ENCODE measurements around the gene TCEAL3. TPM values are rescaled to one million over a fixed set of nuclear protein-coding genes. Genes with fewer than 3 reads are reported as not detected.

Gene TCEAL3
- total RNA-seq, 1 donor from 2014 or later: 12.3 TPM

- no peak overlapping the region for H3K27ac Mint-ChIP-seq
- no peaks in the 10 kb centered on the region for H3K4me1 ChIP-seq
- no peak overlapping the region for H3K27ac ChIP-seq
- peaks cover 15% of the 10 kb centered on the region for H3K27me3 ChIP-seq
- no peaks in the 10 kb centered on the region for H3K9me3 Mint-ChIP-seq
- H3K4me2 ChIP-seq: peak overlapping the region; percentile 79
- peak overlapping the region; percentile 87 for H3K4me3 Mint-ChIP-seq
- peak; percentile 11 for DNase-seq (ENCODE audit: low spot score)
- H3K4me1 Mint-ChIP-seq: peaks cover 7% of the 10 kb centered on the region
- H3K27me3 Mint-ChIP-seq (ENCODE audit: insufficient read depth, low read depth): no peaks in the 10 kb centered on the region
- H3F3A ChIP-seq (ENCODE audit: low read depth): no peaks in the 10 kb centered on the region
- H3K79me2 ChIP-seq (ENCODE audit: low read depth): no peaks in the 10 kb centered on the region
- TF ChIP-seq EZH2phosphoT487 (IDR thresholded peaks at IDR 0.05): no peak
- no peak for TF ChIP-seq CTCF (IDR thresholded peaks at IDR 0.05)
- no peak for TF ChIP-seq EZH2 (IDR thresholded peaks at IDR 0.05)
- H3K9me3 ChIP-seq (ENCODE audit: low read depth): no peaks in the 10 kb centered on the region
- no peaks in the 10 kb centered on the region for H4K20me1 ChIP-seq (ENCODE audit: low read depth)
- H3K36me3 ChIP-seq: no peaks in the 10 kb centered on the region
- peak overlapping the region; percentile 38 for H2AFZ ChIP-seq (replicated peaks)
- peak overlapping the region; percentile 34 for H3K9ac ChIP-seq
- peaks cover 4% of the 10 kb centered on the region for H3K36me3 Mint-ChIP-seq
- peak overlapping the region; percentile 68 for H3K4me3 ChIP-seq
Measured at GRCh38 chrX:103608306-103608963, 672 bp downstream of the TCEAL3 start.

DNA sequence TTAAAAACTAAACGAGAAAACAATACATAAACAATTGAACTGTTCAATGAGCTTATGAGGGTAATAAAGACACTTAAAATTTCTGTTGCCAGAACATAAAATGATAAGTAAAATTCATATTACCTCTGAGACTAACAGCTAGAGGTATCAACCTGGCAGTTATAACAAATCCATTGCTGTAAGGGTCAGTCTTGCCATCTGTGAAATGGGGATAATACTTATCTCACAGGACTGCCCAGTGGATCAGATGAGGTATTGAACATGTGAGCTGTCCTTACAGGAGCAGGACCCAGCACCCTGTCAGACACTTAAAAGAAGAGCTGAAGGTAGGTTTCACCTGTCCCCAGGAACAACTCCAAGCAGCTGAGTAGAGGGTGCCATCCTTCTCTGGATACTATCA is 2.5 kb downstream of the TCEAL3 start:
- Mint-ChIP-seq H3K4me1 (peaks cover 7% of the 10 kb centered on the region), H3K27me3 (ENCODE audit: insufficient read depth, low read depth) (peaks cover 3% of the 10 kb centered on the region), H3K4me3 (peak overlapping the region; percentile 2), H3K36me3 (peaks cover 4% of the 10 kb centered on the region), H3K9me3 (no peaks in the 10 kb centered on the region), H3K27ac (no peak overlapping the region)
- Histone ChIP-seq H3K4me2 (no peak overlapping the region), H3K9me3 (ENCODE audit: low read depth) (no peaks in the 10 kb centered on the region), H3K9ac (no peak overlapping the region), H3K4me3 (no peak overlapping the region), H3K36me3 (no peaks in the 10 kb centered on the region), H3F3A (ENCODE audit: low read depth) (no peaks in the 10 kb centered on the region), H3K27ac (no peak overlapping the region), H3K27me3 (peaks cover 15% of the 10 kb centered on the region), H4K20me1 (ENCODE audit: low read depth) (no peaks in the 10 kb centered on the region), H2AFZ (replicated peaks) (no peak overlapping the region), H3K4me1 (no peaks in the 10 kb centered on the region), H3K79me2 (ENCODE audit: low read depth) (no peaks in the 10 kb centered on the region)
- TF ChIP-seq EZH2phosphoT487 (IDR thresholded peaks at IDR 0.05): no peak
- TF ChIP-seq CTCF (IDR thresholded peaks at IDR 0.05): no peak
- TF ChIP-seq EZH2 (IDR thresholded peaks at IDR 0.05): no peak
- no peak for DNase-seq (ENCODE audit: low spot score)

DNA sequence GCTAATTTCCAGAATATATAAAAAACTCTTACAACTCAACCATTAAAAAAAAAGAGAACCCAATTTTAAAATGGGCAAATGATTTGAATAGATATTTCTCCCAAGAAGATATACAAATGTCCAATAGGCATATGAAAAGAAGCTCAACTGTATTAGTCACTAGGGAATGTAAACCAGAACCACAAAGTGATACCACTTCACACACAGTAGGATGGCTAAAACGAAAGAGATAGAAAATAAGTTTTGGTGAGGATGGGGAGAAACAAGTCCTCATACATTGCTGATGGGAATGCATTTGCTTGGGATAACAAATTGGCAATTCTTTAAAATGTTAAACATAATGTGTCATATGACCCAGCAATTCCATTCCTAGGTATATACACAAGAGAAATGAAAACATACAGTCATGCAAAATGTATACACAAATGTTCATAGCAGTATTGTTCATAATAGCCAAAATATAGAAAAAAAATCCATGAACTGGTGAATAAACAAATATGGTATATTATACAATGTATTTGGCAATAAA is 5.7 kb downstream of the TCEAL3 start:
- H3K9ac ChIP-seq: no peak overlapping the region
- H3K9me3 ChIP-seq (ENCODE audit: low read depth): no peaks in the 10 kb centered on the region
- DNase-seq (ENCODE audit: low spot score): no peak
- TF ChIP-seq EZH2phosphoT487 (IDR thresholded peaks at IDR 0.05) (no peak), EZH2 (IDR thresholded peaks at IDR 0.05) (no peak), CTCF (IDR thresholded peaks at IDR 0.05) (no peak)
- no peaks in the 10 kb centered on the region for H3K36me3 ChIP-seq
- no peak overlapping the region for H3K4me3 Mint-ChIP-seq
- H3K27me3 ChIP-seq: no peaks in the 10 kb centered on the region
- no peaks in the 10 kb centered on the region for H3F3A ChIP-seq (ENCODE audit: low read depth)
- H3K79me2 ChIP-seq (ENCODE audit: low read depth): no peaks in the 10 kb centered on the region
- no peaks in the 10 kb centered on the region for H4K20me1 ChIP-seq (ENCODE audit: low read depth)
- H2AFZ ChIP-seq (replicated peaks): no peak overlapping the region
- no peaks in the 10 kb centered on the region for H3K4me1 Mint-ChIP-seq
- H3K4me3 ChIP-seq: no peak overlapping the region
- H3K27ac ChIP-seq: no peak overlapping the region
- no peak overlapping the region for H3K27ac Mint-ChIP-seq
- H3K9me3 Mint-ChIP-seq: peaks cover 2% of the 10 kb centered on the region
- peaks cover 3% of the 10 kb centered on the region for H3K27me3 Mint-ChIP-seq (ENCODE audit: insufficient read depth, low read depth)
- H3K36me3 Mint-ChIP-seq: peaks cover 12% of the 10 kb centered on the region
- H3K4me2 ChIP-seq: no peak overlapping the region
- H3K4me1 ChIP-seq: no peaks in the 10 kb centered on the region

Data from neural progenitor cell (in vitro differentiated cells).